KBM-7 (cell line): ENCODE results near the gene TOMM6.
"Not testable (repeated sequence)": the region's sequence is repeated elsewhere in the genome, so short reads cannot be mapped to it uniquely, and the experiment has no call there.

Experiments used
- DNase-seq: peaks from one replicate; pipeline ENCODE4 v3.0.0-alpha.2; 2015
- in situ Hi-C: fragments of 300-500 bp; cut with MboI; formaldehyde crosslinking; loops from 2 replicates; pipeline ENCODE4 v1.14.3; 2020; ENCODE audit warnings: low sequenced_read_pairs, low pct_unique_long_range_greater_than_20kb, mixed read lengths

TOMM6 gene

GRCh38 chr6:41811946-41812345, 24.5 kb downstream of the TOMM6 start:
- DNase-seq, in situ Hi-C loops: not testable (repeated sequence)

- DNase-seq: no peak
- in situ Hi-C loops: no loop called here
These were observed 26.0 kb downstream of the TOMM6 start for GRCh38 chr6:41813469-41813868.

GRCh38 chr6:41813956-41814355, 26.5 kb downstream of the TOMM6 start:
- no peak for DNase-seq
- in situ Hi-C loops: no loop called here

- in situ Hi-C loops: no loop called here
- no peak for DNase-seq
These were observed 27.1 kb downstream of the TOMM6 start for GRCh38 chr6:41814629-41815028.

GRCh38 chr6:41815587-41815986, 28.1 kb downstream of the TOMM6 start:
- no peak for DNase-seq
- in situ Hi-C loops: no loop called here

- in situ Hi-C loops: no loop called here
- DNase-seq: no peak
These were observed 31.0 kb downstream of the TOMM6 start for GRCh38 chr6:41818271-41819054.

- in situ Hi-C loops: no loop called here
These were observed 33.8 kb downstream of the TOMM6 start for GRCh38 chr6:41821266-41821665.

GRCh38 chr6:41822021-41822420, 34.5 kb downstream of the TOMM6 start:
- in situ Hi-C loops: no loop called here
- no peak for DNase-seq

More at GRCh38 chr6:41821266-41821665, 33.8 kb downstream of the TOMM6 start:
- DNase-seq: peak; percentile 18

- in situ Hi-C loops: no loop called here
- no peak for DNase-seq
These were observed 35.7 kb downstream of the TOMM6 start for GRCh38 chr6:41823178-41823577.

GRCh38 chr6:41824571-41825569, 37.4 kb downstream of the TOMM6 start:
- in situ Hi-C loops: no loop called here
- no peak for DNase-seq

- no peak for DNase-seq
- in situ Hi-C loops: no loop called here
These were observed 39.0 kb downstream of the TOMM6 start for GRCh38 chr6:41826343-41827022.

- in situ Hi-C loops: no loop called here
These were observed 44.8 kb downstream of the TOMM6 start for GRCh38 chr6:41832263-41832662.

GRCh38 chr6:41836022-41836659, 48.6 kb downstream of the TOMM6 start:
- DNase-seq: no peak
- in situ Hi-C loops: no loop called here

More at GRCh38 chr6:41832263-41832662, 44.8 kb downstream of the TOMM6 start:
- no peak for DNase-seq

GRCh38 chr6:41836660-41837052, 49.2 kb downstream of the TOMM6 start:
- no peak for DNase-seq
- in situ Hi-C loops: no loop called here
